ENCODE measurements around the gene RTL10.

DNA sequence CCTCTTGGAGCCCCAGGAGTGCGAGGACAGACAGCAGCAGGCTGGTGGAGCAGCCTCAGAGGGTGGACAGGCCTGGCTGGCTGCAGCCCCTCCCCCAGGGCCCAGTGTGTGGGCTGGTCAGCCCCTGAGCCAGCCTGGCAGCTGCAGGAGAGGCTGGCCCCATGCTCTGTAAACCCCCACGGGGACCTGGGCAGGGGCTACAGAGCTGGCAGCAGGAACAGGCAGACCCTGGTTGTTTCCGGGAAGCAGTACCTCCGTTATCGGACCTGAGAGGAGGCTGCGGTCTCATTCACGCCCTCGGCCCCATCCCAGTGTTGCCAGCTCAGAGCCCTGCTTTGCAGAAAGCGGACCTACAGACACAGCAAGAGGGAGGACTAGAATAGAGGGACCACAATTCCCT lies 48.4 kb upstream of the RTL10 start:
- no peak for TF ChIP-seq POLR2A (IDR thresholded peaks at IDR 0.05)
- TF ChIP-seq, protein P1, sequence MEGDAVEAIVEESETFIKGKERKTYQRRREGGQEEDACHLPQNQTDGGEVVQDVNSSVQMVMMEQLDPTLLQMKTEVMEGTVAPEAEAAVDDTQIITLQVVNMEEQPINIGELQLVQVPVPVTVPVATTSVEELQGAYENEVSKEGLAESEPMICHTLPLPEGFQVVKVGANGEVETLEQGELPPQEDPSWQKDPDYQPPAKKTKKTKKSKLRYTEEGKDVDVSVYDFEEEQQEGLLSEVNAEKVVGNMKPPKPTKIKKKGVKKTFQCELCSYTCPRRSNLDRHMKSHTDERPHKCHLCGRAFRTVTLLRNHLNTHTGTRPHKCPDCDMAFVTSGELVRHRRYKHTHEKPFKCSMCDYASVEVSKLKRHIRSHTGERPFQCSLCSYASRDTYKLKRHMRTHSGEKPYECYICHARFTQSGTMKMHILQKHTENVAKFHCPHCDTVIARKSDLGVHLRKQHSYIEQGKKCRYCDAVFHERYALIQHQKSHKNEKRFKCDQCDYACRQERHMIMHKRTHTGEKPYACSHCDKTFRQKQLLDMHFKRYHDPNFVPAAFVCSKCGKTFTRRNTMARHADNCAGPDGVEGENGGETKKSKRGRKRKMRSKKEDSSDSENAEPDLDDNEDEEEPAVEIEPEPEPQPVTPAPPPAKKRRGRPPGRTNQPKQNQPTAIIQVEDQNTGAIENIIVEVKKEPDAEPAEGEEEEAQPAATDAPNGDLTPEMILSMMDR (IDR thresholded peaks at IDR 0.05): no peak
